HUES6 (cell line): Measurements from ENCODE around the gene C16orf96.

Source experiments
- H3K27ac ChIP-seq: 2 replicates; pipeline ENCODE4 v1.7.0; 2013; ENCODE audit warnings: low read depth, mild to moderate bottlenecking, low read length, inconsistent platforms
- H3K27me3 ChIP-seq: 2 replicates; pipeline ENCODE4 v1.6.1; 2013; ENCODE audit warnings: low read length; ENCODE audit not compliant: control insufficient read depth, insufficient read depth
- H3K36me3 ChIP-seq: 2 replicates; pipeline ENCODE4 v1.6.1; 2013; ENCODE audit warnings: low read length; ENCODE audit not compliant: control insufficient read depth, insufficient read depth
- H3K4me1 ChIP-seq: 2 replicates; pipeline ENCODE4 v1.6.1; 2013; ENCODE audit warnings: low read length; ENCODE audit not compliant: control insufficient read depth, insufficient read depth
- H3K4me3 ChIP-seq: 2 replicates; pipeline ENCODE4 v1.5.1; 2013; ENCODE audit warnings: low read depth, low read length
- H3K9ac ChIP-seq: one replicate; pipeline ENCODE4 v1.6.1; 2013; ENCODE audit warnings: mild to moderate bottlenecking, low read length
- H3K9me3 ChIP-seq: 2 replicates; pipeline ENCODE4 v1.6.1; 2013; ENCODE audit warnings: low read depth, low read length; ENCODE audit not compliant: control insufficient read depth, insufficient read depth

The C16orf96 gene

DNA sequence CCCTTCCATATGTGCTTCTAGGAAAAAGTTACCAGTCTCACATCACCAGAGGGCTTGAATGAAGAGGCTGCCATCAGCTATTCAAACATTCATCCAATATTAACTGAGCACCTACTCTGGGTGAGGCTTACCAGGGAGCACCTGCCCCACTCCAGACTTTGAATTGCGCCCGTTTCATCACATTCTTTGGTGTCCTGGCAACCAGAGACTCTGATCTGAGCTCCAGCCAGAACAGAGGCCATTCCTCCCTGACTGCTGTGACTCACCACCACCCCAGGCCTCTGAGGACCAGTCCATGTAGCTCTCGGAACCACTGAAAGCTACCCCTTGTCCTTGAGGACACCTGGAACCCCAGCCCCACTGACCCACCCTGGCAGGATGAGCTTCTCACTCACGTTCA is at the start of gene C16orf96:
Gene C16orf96 (plus strand): TSS at position 229 of the 400 bp plus-strand sequence. CDS start 150 bp downstream, at position 379.
- Histone ChIP-seq H3K27ac (no peak within 1 kb of the TSS), H3K4me1 (peaks cover 3% of the 10 kb centered on the region; the same call in 1 of the 2 replicates), H3K36me3 (no peaks in the 10 kb centered on the region), H3K9ac (no peak within 1 kb of the TSS), H3K4me3 (no peak within 1 kb of the TSS), H3K9me3 (no peaks in the 10 kb centered on the region), H3K27me3 (no peaks in the 10 kb centered on the region)

DNA sequence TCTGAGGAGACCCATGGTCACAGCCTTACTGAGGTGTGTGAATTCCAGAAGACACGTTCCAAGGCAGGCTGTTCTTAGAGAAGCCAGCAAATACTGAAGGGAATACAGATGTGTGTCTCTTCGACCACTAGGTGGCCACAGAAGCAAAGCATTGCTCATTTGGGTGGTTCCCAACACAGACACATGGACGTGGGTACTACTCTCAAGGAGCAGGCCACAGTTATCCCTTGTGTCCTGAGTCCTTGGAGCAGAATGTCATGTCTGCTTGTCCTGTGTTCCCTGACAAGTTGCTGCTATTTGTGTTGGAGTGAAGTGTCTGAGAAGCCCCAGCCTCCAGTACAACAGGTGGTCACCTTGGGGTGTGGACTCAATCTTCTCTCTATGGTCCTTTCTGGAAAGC is 49.7 kb upstream of the C16orf96 start:
- Histone ChIP-seq H3K4me3 (no peak overlapping the region), H3K4me1 (no peaks in the 10 kb centered on the region), H3K27ac (no peak overlapping the region), H3K9ac (no peak overlapping the region), H3K36me3 (peaks cover 41% of the 10 kb centered on the region), H3K27me3 (no peaks in the 10 kb centered on the region), H3K9me3 (no peaks in the 10 kb centered on the region)

DNA sequence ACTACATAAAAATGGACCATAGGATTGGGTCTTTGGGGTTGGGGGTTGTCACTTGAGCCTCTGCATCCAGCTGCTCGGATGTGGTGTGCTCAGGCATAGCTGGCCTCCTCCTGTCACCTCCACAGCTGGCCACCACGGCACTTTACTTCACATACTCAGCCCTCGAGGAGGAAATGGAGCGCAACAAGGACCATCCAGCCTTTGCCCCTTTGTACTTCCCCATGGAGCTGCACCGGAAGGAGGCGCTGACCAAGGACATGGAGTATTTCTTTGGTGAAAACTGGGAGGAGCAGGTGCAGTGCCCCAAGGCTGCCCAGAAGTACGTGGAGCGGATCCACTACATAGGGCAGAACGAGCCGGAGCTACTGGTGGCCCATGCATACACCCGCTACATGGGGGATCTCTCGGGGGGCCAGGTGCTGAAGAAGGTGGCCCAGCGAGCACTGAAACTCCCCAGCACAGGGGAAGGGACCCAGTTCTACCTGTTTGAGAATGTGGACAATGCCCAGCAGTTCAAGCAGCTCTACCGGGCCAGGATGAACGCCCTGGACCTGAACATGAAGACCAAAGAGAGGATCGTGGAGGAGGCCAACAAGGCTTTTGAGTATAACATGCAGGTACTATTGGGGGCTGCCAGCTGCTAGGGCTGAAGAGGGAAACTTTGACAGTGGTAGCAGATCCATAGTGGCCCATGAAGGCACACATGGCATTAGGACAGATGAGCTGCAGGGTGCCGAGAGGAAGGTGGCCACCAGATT is 48.4 kb upstream of the C16orf96 start:
- Histone ChIP-seq H3K27ac (no peak overlapping the region), H3K36me3 (peaks cover 53% of the 10 kb centered on the region), H3K4me1 (no peaks in the 10 kb centered on the region), H3K9me3 (no peaks in the 10 kb centered on the region), H3K27me3 (no peaks in the 10 kb centered on the region), H3K4me3 (no peak overlapping the region), H3K9ac (no peak overlapping the region)

DNA sequence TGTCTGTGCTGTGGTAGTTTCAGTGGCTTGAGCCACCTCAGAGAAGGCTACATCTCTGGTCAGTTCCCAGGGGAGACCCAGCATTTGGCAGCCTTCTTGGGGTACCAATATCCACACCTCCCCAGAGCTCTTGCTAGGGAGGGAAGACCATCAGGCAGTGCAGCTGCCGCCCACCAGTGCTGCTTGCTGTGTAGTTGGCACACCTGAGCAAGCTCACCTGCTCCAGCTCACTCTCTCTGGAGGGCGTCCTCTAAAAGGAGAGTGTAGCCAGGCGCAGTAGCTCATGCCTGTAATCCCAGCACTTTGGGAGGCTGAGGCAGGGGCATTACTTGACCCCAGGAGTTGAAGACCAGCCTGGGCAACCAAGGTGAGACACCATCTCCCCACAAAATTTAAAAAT is 47.3 kb upstream of the C16orf96 start:
- no peaks in the 10 kb centered on the region for H3K4me1 ChIP-seq
- H3K9ac ChIP-seq: no peak overlapping the region
- no peak overlapping the region for H3K4me3 ChIP-seq
- H3K27ac ChIP-seq: no peak overlapping the region
- H3K27me3 ChIP-seq: no peaks in the 10 kb centered on the region
- no peaks in the 10 kb centered on the region for H3K9me3 ChIP-seq
- H3K36me3 ChIP-seq: peaks cover 62% of the 10 kb centered on the region

DNA sequence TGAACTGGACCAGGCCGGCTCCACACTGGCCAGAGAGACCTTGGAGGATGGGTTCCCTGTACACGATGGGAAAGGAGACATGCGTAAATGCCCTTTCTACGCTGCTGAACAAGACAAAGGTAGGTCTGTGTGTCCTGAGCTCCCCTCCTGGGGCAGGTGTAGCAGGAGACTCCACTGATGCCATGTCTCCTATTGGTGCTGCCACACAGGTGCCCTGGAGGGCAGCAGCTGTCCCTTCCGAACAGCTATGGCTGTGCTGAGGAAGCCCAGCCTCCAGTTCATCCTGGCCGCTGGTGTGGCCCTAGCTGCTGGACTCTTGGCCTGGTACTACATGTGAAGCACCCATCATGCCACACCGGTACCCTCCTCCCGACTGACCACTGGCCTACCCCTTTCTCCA is 46.7 kb upstream of the C16orf96 start:
- Histone ChIP-seq H3K9me3 (no peaks in the 10 kb centered on the region), H3K4me1 (no peaks in the 10 kb centered on the region), H3K27ac (no peak overlapping the region), H3K4me3 (no peak overlapping the region), H3K9ac (no peak overlapping the region), H3K36me3 (peaks cover 68% of the 10 kb centered on the region), H3K27me3 (no peaks in the 10 kb centered on the region)

DNA sequence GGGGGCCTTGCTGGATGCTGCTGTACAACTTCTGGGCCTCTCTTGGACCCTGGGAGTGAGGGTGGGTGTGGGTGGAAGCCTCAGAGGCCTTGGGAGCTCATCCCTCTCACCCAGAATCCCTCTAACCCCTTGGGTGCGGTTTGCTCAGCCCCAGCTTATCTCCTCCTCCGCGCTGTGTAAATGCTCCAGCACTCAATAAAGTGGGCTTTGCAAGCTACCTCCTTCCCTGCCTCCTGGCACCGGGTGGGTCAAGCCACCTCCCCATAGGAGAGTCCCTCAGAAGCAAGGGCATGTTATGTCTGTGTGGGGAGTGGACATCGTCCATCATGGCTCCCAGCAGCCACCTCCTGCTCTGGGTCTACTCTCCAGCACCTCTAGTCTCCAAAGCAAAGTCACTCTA is 46.0 kb upstream of the C16orf96 start:
- Histone ChIP-seq H3K9ac (no peak overlapping the region), H3K9me3 (no peaks in the 10 kb centered on the region), H3K36me3 (peaks cover 69% of the 10 kb centered on the region), H3K4me3 (no peak overlapping the region), H3K4me1 (no peaks in the 10 kb centered on the region), H3K27ac (no peak overlapping the region), H3K27me3 (no peaks in the 10 kb centered on the region)

DNA sequence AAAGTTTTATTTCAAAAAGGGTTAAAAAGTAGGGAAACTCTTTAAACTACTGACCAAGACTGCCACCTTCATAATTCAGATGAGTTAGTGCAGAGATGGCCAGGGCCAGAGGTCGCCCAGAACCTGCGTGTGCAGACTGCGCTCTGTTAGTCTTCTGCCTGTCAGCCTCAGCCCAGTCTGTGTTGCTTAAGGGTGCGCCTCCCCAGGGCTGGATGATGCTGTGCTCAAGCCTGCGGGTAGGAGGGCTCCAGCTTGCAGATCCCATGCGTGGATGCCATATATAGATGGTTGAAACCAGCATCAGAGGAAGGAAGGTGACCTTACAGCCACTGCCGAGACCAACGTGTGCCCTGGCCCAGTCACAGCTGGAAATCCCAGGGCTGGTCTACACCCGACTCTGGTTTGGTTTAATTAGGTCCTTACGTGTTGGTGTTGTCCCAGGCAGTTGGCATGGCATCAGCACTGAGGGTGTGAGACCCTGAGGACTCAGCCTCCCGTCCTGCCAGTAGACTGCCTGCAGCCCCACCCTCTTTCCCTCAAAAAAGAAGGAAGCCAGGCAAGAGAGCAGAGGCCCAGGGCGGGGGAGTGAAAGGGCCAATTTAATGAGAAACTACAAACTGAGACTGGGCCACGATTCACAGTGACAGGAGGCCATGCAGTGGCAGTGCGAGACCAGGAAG is 45.3 kb upstream of the C16orf96 start:
- peaks cover 67% of the 10 kb centered on the region for H3K36me3 ChIP-seq
- H3K27me3 ChIP-seq: no peaks in the 10 kb centered on the region
- H3K4me3 ChIP-seq: no peak overlapping the region
- H3K9me3 ChIP-seq: no peaks in the 10 kb centered on the region
- no peak overlapping the region for H3K9ac ChIP-seq
- H3K27ac ChIP-seq: no peak overlapping the region
- H3K4me1 ChIP-seq: no peaks in the 10 kb centered on the region

DNA sequence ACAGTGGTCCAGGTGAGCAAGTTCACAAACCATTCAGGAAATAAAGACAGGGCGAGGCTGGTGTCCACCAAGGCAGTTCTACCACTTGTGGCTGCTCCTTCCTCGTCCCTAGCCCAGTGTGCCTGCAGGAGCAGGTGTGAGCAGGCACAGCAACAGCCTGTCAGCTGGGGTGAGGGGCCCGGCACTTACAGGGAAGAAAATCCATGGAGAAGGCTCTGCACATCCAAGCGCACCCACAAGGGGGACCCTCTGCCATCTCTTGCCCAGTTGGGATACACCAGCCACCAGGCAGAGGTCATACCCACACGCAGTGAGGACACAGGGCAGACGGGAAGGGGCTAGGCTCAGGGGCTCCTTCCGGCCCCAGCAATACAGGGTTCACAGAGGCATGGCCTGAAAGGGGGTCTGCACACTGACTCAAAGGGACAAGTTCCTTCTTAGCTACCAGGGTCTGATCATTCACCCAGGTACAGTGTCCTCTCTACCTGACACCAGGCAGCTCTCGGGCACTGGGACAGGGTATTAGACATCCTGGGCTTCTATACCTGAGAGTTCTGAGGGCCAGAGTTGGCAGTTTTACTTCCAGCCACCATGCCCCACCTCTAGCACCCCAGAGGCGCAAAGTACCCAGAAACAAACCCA is 44.6 kb upstream of the C16orf96 start:
- H3K4me3 ChIP-seq: no peak overlapping the region
- no peak overlapping the region for H3K27ac ChIP-seq
- H3K36me3 ChIP-seq: peaks cover 67% of the 10 kb centered on the region
- H3K9me3 ChIP-seq: no peaks in the 10 kb centered on the region
- H3K9ac ChIP-seq: no peak overlapping the region
- no peaks in the 10 kb centered on the region for H3K4me1 ChIP-seq
- H3K27me3 ChIP-seq: no peaks in the 10 kb centered on the region

DNA sequence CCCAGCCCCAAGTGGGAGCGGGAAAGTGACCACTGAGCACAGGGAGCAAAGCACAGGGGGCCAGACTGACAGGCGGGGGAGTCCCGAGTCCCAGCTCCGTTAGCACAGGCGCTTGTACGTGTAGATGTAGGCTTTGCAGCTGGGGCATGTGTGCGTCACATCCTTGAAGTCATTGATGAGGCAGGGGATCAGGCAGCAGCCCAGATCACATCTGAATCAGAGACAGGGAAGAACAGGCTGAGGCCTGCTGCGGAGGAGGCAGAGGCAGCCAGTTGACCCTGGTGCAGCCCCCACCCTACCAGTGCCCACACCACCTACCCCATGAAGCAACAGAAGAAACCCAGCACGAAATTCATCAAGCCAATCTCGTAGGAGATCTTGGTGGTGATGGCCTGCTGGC is 43.7 kb upstream of the C16orf96 start:
- Histone ChIP-seq H3K27ac (no peak overlapping the region), H3K9me3 (no peaks in the 10 kb centered on the region), H3K27me3 (no peaks in the 10 kb centered on the region), H3K4me1 (no peaks in the 10 kb centered on the region), H3K4me3 (no peak overlapping the region), H3K9ac (no peak overlapping the region), H3K36me3 (peaks cover 64% of the 10 kb centered on the region)

DNA sequence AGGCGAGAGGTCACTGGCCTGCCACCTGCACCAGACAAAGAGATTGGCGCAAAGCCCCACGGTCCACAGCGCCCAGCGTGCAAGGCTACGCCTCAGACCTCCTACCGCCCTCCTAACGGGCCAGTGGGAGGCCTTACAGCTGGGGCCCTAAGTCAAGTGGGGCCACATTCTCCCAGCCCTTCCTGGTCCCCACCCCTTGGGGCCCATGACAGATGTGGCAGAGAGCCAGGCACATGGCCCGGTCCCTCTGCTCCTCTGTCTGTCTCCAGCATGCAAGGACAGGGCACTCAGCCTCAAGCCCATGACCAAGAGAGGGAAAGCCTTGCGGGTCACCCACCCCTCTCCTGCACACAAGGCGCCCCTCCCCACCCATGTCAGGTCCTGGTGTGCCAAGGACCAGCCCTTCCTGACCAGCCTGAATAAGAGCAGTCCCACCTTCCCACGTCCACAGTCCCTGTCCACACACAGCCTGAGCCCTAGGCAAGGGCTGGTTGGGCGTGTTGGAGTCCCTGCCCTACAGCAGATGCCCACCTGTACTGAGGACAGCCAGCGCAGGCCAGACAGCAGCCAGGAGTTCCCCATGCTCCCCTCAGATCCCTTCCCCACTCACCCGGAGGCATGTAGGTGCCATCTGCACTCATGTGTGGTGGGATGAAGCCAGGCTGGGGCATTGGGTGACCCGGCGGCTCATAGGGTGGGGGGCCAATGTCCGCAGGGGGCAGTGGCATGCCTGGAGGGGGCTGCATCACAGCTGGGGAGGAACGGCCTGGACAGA is 42.9 kb upstream of the C16orf96 start:
- H3K4me3 ChIP-seq: no peak overlapping the region
- no peak overlapping the region for H3K27ac ChIP-seq
- H3K9me3 ChIP-seq: no peaks in the 10 kb centered on the region
- no peak overlapping the region for H3K9ac ChIP-seq
- no peaks in the 10 kb centered on the region for H3K27me3 ChIP-seq
- H3K36me3 ChIP-seq: peaks cover 56% of the 10 kb centered on the region
- no peaks in the 10 kb centered on the region for H3K4me1 ChIP-seq
